ENCODE results near the gene KCTD19.
A peak's percentile ranks its signal among the peaks of the same experiment; 100 is the strongest.

DNA sequence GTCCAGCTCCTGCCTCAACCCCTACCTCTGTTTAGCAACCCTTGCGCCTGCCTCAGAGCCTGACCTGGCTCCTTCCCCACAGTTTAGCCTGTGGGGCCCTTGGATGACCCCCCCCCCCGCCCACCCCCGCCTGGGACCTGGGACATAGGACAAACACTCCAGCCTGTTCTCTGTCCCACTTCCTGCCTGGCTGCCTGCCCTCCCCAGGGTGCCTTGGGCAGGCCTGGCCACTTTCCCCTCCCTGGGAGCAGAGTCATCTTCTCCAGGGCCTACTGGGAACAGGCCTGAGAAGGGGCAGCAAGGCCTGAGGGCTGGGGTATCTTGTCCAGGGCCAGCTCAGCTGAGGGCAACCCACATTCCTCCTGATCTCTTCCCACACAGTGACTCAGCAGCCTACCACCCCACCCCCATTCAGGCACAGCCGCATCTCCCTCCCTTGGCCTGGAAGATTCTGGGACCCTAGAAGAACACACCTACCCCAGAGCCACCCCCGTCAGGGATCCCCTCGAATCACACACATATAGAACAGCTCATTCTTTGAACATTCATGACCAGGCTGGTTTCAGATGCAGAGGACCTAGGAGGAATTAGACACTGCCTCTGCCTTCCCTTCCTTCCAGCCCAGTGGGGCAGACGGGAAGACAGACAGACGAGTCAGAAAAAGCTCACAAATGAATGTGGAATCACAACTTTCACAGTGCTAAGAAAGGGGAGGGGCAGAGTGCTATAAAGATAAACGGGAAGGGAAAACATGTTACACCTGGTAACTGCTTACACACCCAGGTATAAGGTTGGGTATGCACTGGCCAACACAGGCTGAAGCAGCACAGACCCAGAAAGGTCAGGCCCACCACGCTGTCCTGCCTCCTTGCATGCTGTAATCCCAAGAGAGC, 85.3 kb downstream of the KCTD19 start:
- TF ChIP-seq, protein P1, sequence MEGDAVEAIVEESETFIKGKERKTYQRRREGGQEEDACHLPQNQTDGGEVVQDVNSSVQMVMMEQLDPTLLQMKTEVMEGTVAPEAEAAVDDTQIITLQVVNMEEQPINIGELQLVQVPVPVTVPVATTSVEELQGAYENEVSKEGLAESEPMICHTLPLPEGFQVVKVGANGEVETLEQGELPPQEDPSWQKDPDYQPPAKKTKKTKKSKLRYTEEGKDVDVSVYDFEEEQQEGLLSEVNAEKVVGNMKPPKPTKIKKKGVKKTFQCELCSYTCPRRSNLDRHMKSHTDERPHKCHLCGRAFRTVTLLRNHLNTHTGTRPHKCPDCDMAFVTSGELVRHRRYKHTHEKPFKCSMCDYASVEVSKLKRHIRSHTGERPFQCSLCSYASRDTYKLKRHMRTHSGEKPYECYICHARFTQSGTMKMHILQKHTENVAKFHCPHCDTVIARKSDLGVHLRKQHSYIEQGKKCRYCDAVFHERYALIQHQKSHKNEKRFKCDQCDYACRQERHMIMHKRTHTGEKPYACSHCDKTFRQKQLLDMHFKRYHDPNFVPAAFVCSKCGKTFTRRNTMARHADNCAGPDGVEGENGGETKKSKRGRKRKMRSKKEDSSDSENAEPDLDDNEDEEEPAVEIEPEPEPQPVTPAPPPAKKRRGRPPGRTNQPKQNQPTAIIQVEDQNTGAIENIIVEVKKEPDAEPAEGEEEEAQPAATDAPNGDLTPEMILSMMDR (conservative IDR thresholded peaks at IDR 0.05), result no peak
- peak; percentile 82; the same call in 1 of the 2 replicates for TF ChIP-seq ZFX (IDR thresholded peaks at IDR 0.05)
